H1 (cell line): Measurements from ENCODE around the gene BIN2. TPM values are rescaled to one million over a fixed set of nuclear protein-coding genes. Genes with fewer than 3 reads are reported as not detected.

Experiments used
- CTCF ChIA-PET: fragments of 300-600 bp; sonication (Branson Sonifier 250); formaldehyde crosslinking; loops from one replicate; lab custom pipeline; 2021; ENCODE audit not compliant: partially characterized antibody; lab: Charles Lee
- POLR2A ChIA-PET: fragments of 300-600 bp; sonication (Branson Sonifier 250); formaldehyde crosslinking; loops from one replicate; lab custom pipeline; 2021; ENCODE audit warnings: inconsistent platforms; ENCODE audit not compliant: partially characterized antibody; lab: Charles Lee
- DNase-seq, 2 experiments: peaks; one replicate each; pipeline versions ENCODE4 v3.0.0 to v3.0.0-alpha.2; 2010 to 2022; ENCODE audit warnings: low spot score in 2 of 2, low read depth in 1 of 2, mixed read lengths in 1 of 2
- FAIRE-seq: peaks from 2 replicates; lab custom pipeline; 2011; peaks lifted over from hg19 to GRCh38; lab: Jason Lieb, UNC
- H2AFZ ChIP-seq: 2 replicates; pipeline ENCODE4 v1.8.1; 2012; ENCODE audit warnings: low read length, inconsistent platforms
- H2AK5ac ChIP-seq: 2 replicates; pipeline ENCODE4 v1.6.1; 2013; ENCODE audit warnings: low read depth, low read length
- H2BK120ac ChIP-seq: replicated peaks from 2 replicates; pipeline ENCODE3; 2013; ENCODE audit warnings: low read depth, low read length, inconsistent platforms
- H2BK12ac ChIP-seq: 2 replicates; pipeline ENCODE4 v1.6.1; 2013; ENCODE audit warnings: low read depth, low read length
- H2BK15ac ChIP-seq: 2 replicates; pipeline ENCODE4 v1.6.1; 2013; ENCODE audit warnings: low read length
- H2BK20ac ChIP-seq: 2 replicates; pipeline ENCODE4 v1.6.1; 2013; ENCODE audit warnings: low read length
- H2BK5ac ChIP-seq: 2 replicates; pipeline ENCODE4 v1.6.1; 2013; ENCODE audit warnings: low read depth, low read length
- H3K14ac ChIP-seq: 2 replicates; pipeline ENCODE4 v1.6.1; 2013; ENCODE audit warnings: inconsistent platforms; ENCODE audit not compliant: insufficient read length
- H3K18ac ChIP-seq: 2 replicates; pipeline ENCODE4 v1.6.1; 2013; ENCODE audit warnings: low read length; ENCODE audit errors: extremely low read depth
- H3K23ac ChIP-seq: 2 replicates; pipeline ENCODE4 v1.6.1; 2013; ENCODE audit warnings: inconsistent platforms; ENCODE audit not compliant: insufficient read length
- H3K23me2 ChIP-seq: 2 replicates; pipeline ENCODE4 v1.6.1; 2013; ENCODE audit warnings: low read depth, low read length
- H3K27ac ChIP-seq: 2 replicates; pipeline ENCODE4 v1.6.1; 2011; ENCODE audit warnings: low read depth, low read length, inconsistent platforms
- H3K27me3 ChIP-seq, 4 experiments: replicated peaks in 1 of 4; 1 replicate in 1 of 4; 2 replicates in 3 of 4; pipeline versions ENCODE4 v1.6.1 to v1.8.1; 2011 to 2013; ENCODE audit warnings: low read length in 3 of 4, mild to moderate bottlenecking in 3 of 4, inconsistent platforms in 2 of 4, mixed read lengths in 2 of 4, moderate library complexity in 1 of 4; ENCODE audit not compliant: control insufficient read depth in 3 of 4, insufficient read depth in 3 of 4; ENCODE audit errors: extremely low read depth in 1 of 4
- H3K36me3 ChIP-seq, 4 experiments: 2 replicates each; pipeline versions ENCODE4 v1.6.1 to v1.8.1; 2011 to 2013; ENCODE audit warnings: mild to moderate bottlenecking in 4 of 4, low read length in 3 of 4, moderate library complexity in 2 of 4, control low read depth in 1 of 4, inconsistent platforms in 1 of 4; ENCODE audit not compliant: insufficient read depth in 4 of 4, control insufficient read depth in 2 of 4
- H3K4ac ChIP-seq: replicated peaks from 2 replicates; pipeline ENCODE3; 2013; ENCODE audit warnings: low read length, low read depth, mixed read lengths, inconsistent platforms; ENCODE audit not compliant: insufficient read length
- H3K4me1 ChIP-seq, 4 experiments: replicated peaks in 1 of 4; 1 replicate in 1 of 4; 2 replicates in 3 of 4; pipeline versions ENCODE4 v1.6.1 to v1.8.1; 2011 to 2013; ENCODE audit warnings: low read length in 3 of 4, inconsistent platforms in 2 of 4, mixed read lengths in 1 of 4; ENCODE audit not compliant: insufficient read depth in 4 of 4, control insufficient read depth in 3 of 4
- H3K4me2 ChIP-seq, 2 experiments: 2 replicates each; pipeline versions ENCODE4 v1.6.1 to v1.8.1; 2011 to 2013; ENCODE audit warnings: low read depth in 2 of 2, low read length in 2 of 2, control low read depth in 1 of 2, inconsistent platforms in 1 of 2, mild to moderate bottlenecking in 1 of 2; ENCODE audit not compliant: insufficient read depth in 1 of 2
- H3K4me3 ChIP-seq, 4 experiments: fragments of 200-600, 300-600 bp in 1 of 4; sonication (generic), shearing (Covaris generic), sonication (Bioruptor Twin) in 1 of 4; 2 replicates each; pipeline versions ENCODE4 v1.5.1 to v1.8.1; 2011 to 2016; ENCODE audit warnings: low read length in 4 of 4, low read depth in 3 of 4, control low read depth in 2 of 4, inconsistent platforms in 2 of 4, mild to moderate bottlenecking in 2 of 4, mixed read lengths in 1 of 4, moderate library complexity in 1 of 4; ENCODE audit not compliant: insufficient read depth in 2 of 4; ENCODE audit errors: extremely low read depth in 1 of 4
- H3K56ac ChIP-seq: replicated peaks from 2 replicates; pipeline ENCODE3; 2013; ENCODE audit warnings: low read depth, mild to moderate bottlenecking, mixed read lengths, low read length, inconsistent platforms; ENCODE audit not compliant: insufficient read length
- H3K79me1 ChIP-seq: 2 replicates; pipeline ENCODE4 v1.6.1; 2013; ENCODE audit warnings: low read depth, low read length, control low read depth
- H3K79me2 ChIP-seq, 2 experiments: 2 replicates each; pipeline versions ENCODE4 v1.6.1 to v1.8.1; 2012 to 2013; ENCODE audit warnings: low read length in 2 of 2, mild to moderate bottlenecking in 2 of 2, inconsistent platforms in 1 of 2; ENCODE audit not compliant: insufficient read depth in 2 of 2, control insufficient read depth in 1 of 2
- H3K9ac ChIP-seq, 4 experiments: replicated peaks in 1 of 4; 1 replicate in 1 of 4; 2 replicates in 3 of 4; pipeline versions ENCODE4 v1.6.1 to v1.8.1; 2011 to 2013; ENCODE audit warnings: low read depth in 3 of 4, low read length in 3 of 4, control low read depth in 2 of 4, mild to moderate bottlenecking in 2 of 4, moderate library complexity in 2 of 4, inconsistent platforms in 1 of 4; ENCODE audit errors: extremely low read depth in 1 of 4
- H3K9me3 ChIP-seq, 2 experiments: 2 replicates each; pipeline versions ENCODE4 v1.6.1 to v1.8.1; 2012 to 2013; ENCODE audit warnings: mild to moderate bottlenecking in 2 of 2, moderate library complexity in 2 of 2, control low read depth in 1 of 2, inconsistent platforms in 1 of 2, low read depth in 1 of 2, low read length in 1 of 2, mixed read lengths in 1 of 2; ENCODE audit not compliant: insufficient read depth in 2 of 2
- H4K20me1 ChIP-seq, 2 experiments: replicated peaks in 1 of 2; 2 replicates each; pipeline versions ENCODE3 to v1.8.1; 2011 to 2013; ENCODE audit warnings: inconsistent platforms in 2 of 2, low read length in 2 of 2, mild to moderate bottlenecking in 1 of 2; ENCODE audit not compliant: insufficient read depth in 2 of 2, control insufficient read depth in 1 of 2
- H4K5ac ChIP-seq: 2 replicates; pipeline ENCODE4 v1.6.1; 2013; ENCODE audit warnings: low read length, low read depth, mixed read lengths, inconsistent platforms; ENCODE audit not compliant: insufficient read length
- H4K8ac ChIP-seq: 2 replicates; pipeline ENCODE4 v1.8.0; 2013; ENCODE audit warnings: mild to moderate bottlenecking, moderate library complexity, low read length, inconsistent platforms; ENCODE audit not compliant: insufficient read depth; ENCODE audit errors: extremely low read depth
- H4K91ac ChIP-seq: replicated peaks from 2 replicates; pipeline ENCODE3; 2013; ENCODE audit warnings: low read length, mixed read lengths, inconsistent platforms; ENCODE audit not compliant: insufficient read length
- BACH1 ChIP-seq: IDR thresholded peaks from 2 replicates; pipeline ENCODE4 v1.6.1; 2012; ENCODE audit warnings: low read length, improper control_type of control experiment
- CBX8 ChIP-seq: fragments of 300-800, 300-1000 bp; sonication (generic); IDR thresholded peaks from 2 replicates; pipeline ENCODE4 v1.7.1; 2016; ENCODE audit warnings: low read depth, low read length, borderline replicate concordance
- GABPA ChIP-seq: IDR thresholded peaks from 2 replicates; pipeline ENCODE4 v1.6.1; 2011; ENCODE audit warnings: mild to moderate bottlenecking, low read length, moderate library complexity, borderline replicate concordance; ENCODE audit not compliant: insufficient read depth
- MAFK ChIP-seq: IDR thresholded peaks from 2 replicates; pipeline ENCODE4 v1.6.1; 2012; ENCODE audit warnings: low read depth, mild to moderate bottlenecking, improper control_type of control experiment, low read length
- POLR2AphosphoS5 ChIP-seq: IDR thresholded peaks from 2 replicates; pipeline ENCODE4 v1.6.1; 2011; ENCODE audit warnings: low read depth, low read length
- RBBP5 ChIP-seq: IDR thresholded peaks from 2 replicates; pipeline ENCODE4 v1.7.1; 2012; ENCODE audit warnings: low read depth, mild to moderate bottlenecking, inconsistent platforms, low read length, moderate library complexity, borderline replicate concordance
- RFX5 ChIP-seq: IDR thresholded peaks from 2 replicates; pipeline ENCODE4 v1.6.1; 2011; ENCODE audit warnings: low read depth, low read length, improper control_type of control experiment, borderline replicate concordance
- SAP30 ChIP-seq: fragments of 300-600 bp; sonication (generic); IDR thresholded peaks from 2 replicates; pipeline ENCODE4 v1.7.1; 2012; ENCODE audit warnings: low read length, moderate library complexity, mild to moderate bottlenecking, inconsistent platforms; ENCODE audit not compliant: insufficient read depth, insufficient replicate concordance
- SP2 ChIP-seq: IDR thresholded peaks from 2 replicates; pipeline ENCODE4 v1.6.1; 2012; ENCODE audit warnings: mild to moderate bottlenecking, low read length, inconsistent platforms
- SP4 ChIP-seq: IDR thresholded peaks from 2 replicates; pipeline ENCODE4 v1.6.1; 2012; ENCODE audit warnings: low read length, inconsistent platforms
- TAF7 ChIP-seq: optimal IDR thresholded peaks from 2 replicates; pipeline ENCODE3; 2011; ENCODE audit warnings: low read depth, mild to moderate bottlenecking, inconsistent platforms, low read length, moderate library complexity, borderline replicate concordance
- WGBS, 2 experiments: shearing (Covaris generic) in 1 of 2; methylation state at CpG; one replicate each; pipeline versions ENCODE4 v1.1.6 to v1.1.7; 2013 to 2015; ENCODE audit warnings: low lambda C conversion rate in 2 of 2, mixed read lengths in 2 of 2, inconsistent platforms in 1 of 2, low coverage in 1 of 2, missing lambda C conversion rate in 1 of 2; ENCODE audit not compliant: insufficient replicate concordance in 2 of 2, insufficient coverage in 1 of 2, insufficient read length in 1 of 2; ENCODE audit errors: extremely low coverage in 1 of 2, missing lambda C conversion rate in 1 of 2; 5-methylcytosine and 5-hydroxymethylcytosine counted together
- polyA plus RNA-seq, 7 experiments: library from polyadenylated mRNA; depleted of rRNA in 3 of 7; stranded (reverse) in 5 of 7; unstranded in 2 of 7; fragments of >200 nt in 5 of 7; fragments of 200-250 nt in 2 of 7; gene quantifications; 1 replicate in 5 of 7; 2 replicates in 1 of 7; 4 replicates in 1 of 7; pipeline versions ENCODE4 v1.2.1 to v1.2.3, GENCODE V29; 2011 to 2013; ENCODE audit warnings: missing spikeins in 2 of 7, mixed read lengths in 2 of 7
- total RNA-seq: library from RNA; stranded (reverse); fragmentation: NEBNext Ultra II Directional; extraction: Animal tissue kit (Norgen Biotek cat#: 25700); gene quantifications from 2 replicates; pipeline ENCODE4 v1.2.1, GENCODE V29; 2021
- TF ChIP-seq, protein P1 (sequence below): IDR thresholded peaks from 2 replicates; pipeline ENCODE4 v1.6.1; 2012; ENCODE audit warnings: inconsistent platforms

The BIN2 gene
- total and polyA plus RNA-seq, 2 of the 8 experiments (the other 6 are each of a cell fraction or from before 2014, with no cell fraction given) = not detected

- no peak for DNase-seq
- H3K27ac ChIP-seq = no peak overlapping the region
- H3K36me3 ChIP-seq = peaks cover 0 to 17% (median 1%) of the 10 kb centered on the region in 4 experiments; a peak in 4 of 8 replicates
- no peaks in the 10 kb centered on the region for H3K27me3 ChIP-seq
- ChIA-PET POLR2A (interaction anchor here (1.3 kb wide), 1 partner anchor 9 kb away, joined by 3 read pairs; no protein-coding TSS in a partner anchor), CTCF (interaction anchor here (1.2 to 4.4 kb wide), 4 partner anchors 8 to 93 kb away, joined by 3 to 44 read pairs (median 3); no protein-coding TSS in a partner anchor)
- FAIRE-seq = no peak
- no peak overlapping the region for H3K14ac ChIP-seq
- no peak overlapping the region for H3K4ac ChIP-seq
- H3K4me2 ChIP-seq = no peak overlapping the region
- H3K9ac ChIP-seq = no peak overlapping the region
- H2BK20ac ChIP-seq = no peak overlapping the region
- no peak overlapping the region for H3K23ac ChIP-seq
- H3K79me2 ChIP-seq = no peaks in the 10 kb centered on the region
- H4K8ac ChIP-seq = no peak overlapping the region
- no peak overlapping the region for H2BK15ac ChIP-seq
- H3K79me1 ChIP-seq = no peaks in the 10 kb centered on the region
- no peak overlapping the region for H3K4me3 ChIP-seq
- H2BK120ac ChIP-seq = no peak overlapping the region
- H3K56ac ChIP-seq = no peak overlapping the region
- no peak overlapping the region for H2BK5ac ChIP-seq
- WGBS, 2 experiments = 79% methylated on average over 2 of the region's 2 CpGs; no CpG with 5 or more reads in 1 of the 2 experiments
- H4K5ac ChIP-seq = no peak overlapping the region
- no peaks in the 10 kb centered on the region for H3K23me2 ChIP-seq
- H3K18ac ChIP-seq = no peak overlapping the region
- H3K9me3 ChIP-seq = no peaks in the 10 kb centered on the region
- no peak overlapping the region for H2AK5ac ChIP-seq
- H4K20me1 ChIP-seq = no peaks in the 10 kb centered on the region
- H2BK12ac ChIP-seq = no peak overlapping the region
- no peak overlapping the region for H4K91ac ChIP-seq
- H2AFZ ChIP-seq = no peak overlapping the region
- H3K4me1 ChIP-seq = no peaks in the 10 kb centered on the region; a peak in 2 of 7 replicates
- TF ChIP-seq MAFK (no peak), GABPA (no peak), SP4 (no peak), TAF7 (no peak), RFX5 (no peak), SAP30 (no peak), RBBP5 (no peak), SP2 (no peak), CBX8 (no peak), BACH1 (no peak), POLR2AphosphoS5 (no peak)
- TF ChIP-seq, protein P1, sequence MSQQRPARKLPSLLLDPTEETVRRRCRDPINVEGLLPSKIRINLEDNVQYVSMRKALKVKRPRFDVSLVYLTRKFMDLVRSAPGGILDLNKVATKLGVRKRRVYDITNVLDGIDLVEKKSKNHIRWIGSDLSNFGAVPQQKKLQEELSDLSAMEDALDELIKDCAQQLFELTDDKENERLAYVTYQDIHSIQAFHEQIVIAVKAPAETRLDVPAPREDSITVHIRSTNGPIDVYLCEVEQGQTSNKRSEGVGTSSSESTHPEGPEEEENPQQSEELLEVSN = no peak
These were observed 38.9 kb upstream of the BIN2 start for GRCh38 chr12:51362747-51363342.
